Endodermal cell (in vitro differentiated cells): ENCODE data around the gene TTC28. TPM values are rescaled to one million over a fixed set of nuclear protein-coding genes. Genes with fewer than 3 reads are reported as not detected.

Experiments
- DNase-seq: peaks from one replicate; pipeline ENCODE4 v3.0.0-alpha.2; 2017
- H3K27ac ChIP-seq: 2 replicates; pipeline ENCODE4 v1.5.1; 2013; ENCODE audit warnings: mild to moderate bottlenecking, low read depth, low read length, moderate library complexity
- H3K27me3 ChIP-seq: 2 replicates; pipeline ENCODE4 v1.6.1; 2013; ENCODE audit warnings: mild to moderate bottlenecking, low read length, moderate library complexity; ENCODE audit not compliant: insufficient read depth, control insufficient read depth, poor library complexity, severe bottlenecking
- H3K36me3 ChIP-seq: 2 replicates; pipeline ENCODE4 v1.7.0; 2013; ENCODE audit warnings: mild to moderate bottlenecking, low read length, moderate library complexity; ENCODE audit not compliant: control insufficient read depth, insufficient read depth
- H3K4me1 ChIP-seq: one replicate; pipeline ENCODE4 v1.7.0; 2013; ENCODE audit warnings: low read length; ENCODE audit not compliant: control insufficient read depth, insufficient read depth
- H3K4me3 ChIP-seq: 2 replicates; pipeline ENCODE4 v1.5.1; 2013; ENCODE audit warnings: mild to moderate bottlenecking, low read length, moderate library complexity
- H3K9ac ChIP-seq: 2 replicates; pipeline ENCODE4 v1.6.1; 2013; ENCODE audit warnings: mild to moderate bottlenecking, low read length, moderate library complexity; ENCODE audit not compliant: poor library complexity, severe bottlenecking; ENCODE audit errors: extremely low read depth
- H3K9me3 ChIP-seq: 2 replicates; pipeline ENCODE4 v1.6.1; 2013; ENCODE audit warnings: mild to moderate bottlenecking, low read length, moderate library complexity; ENCODE audit not compliant: control insufficient read depth
- H3K27ac Mint-ChIP-seq: 2 replicates; pipeline ENCODE4 v1.8.0; 2020; ENCODE audit warnings: mixed read lengths
- H3K27me3 Mint-ChIP-seq: 2 replicates; pipeline ENCODE4 v1.8.0; 2021; ENCODE audit warnings: mild to moderate bottlenecking, mixed read lengths; ENCODE audit not compliant: insufficient read depth
- H3K36me3 Mint-ChIP-seq: 2 replicates; pipeline ENCODE4 v1.8.0; 2020; ENCODE audit warnings: low read depth, mixed read lengths
- H3K4me1 Mint-ChIP-seq: 2 replicates; pipeline ENCODE4 v1.8.0; 2020; ENCODE audit warnings: mixed read lengths
- H3K4me3 Mint-ChIP-seq: 2 replicates; pipeline ENCODE4 v1.8.0; 2020; ENCODE audit warnings: mild to moderate bottlenecking, moderate library complexity, mixed read lengths
- H3K9me3 Mint-ChIP-seq: 2 replicates; pipeline ENCODE4 v1.8.0; 2020; ENCODE audit warnings: mild to moderate bottlenecking, mixed read lengths
- WGBS, 2 experiments: methylation state at CpG; one replicate each; pipeline versions ENCODE4 v1.1.5 to v1.1.7; 2013; ENCODE audit warnings: missing lambda C conversion rate in 2 of 2, mixed read lengths in 1 of 2; ENCODE audit not compliant: insufficient coverage in 1 of 2, insufficient read length in 1 of 2; 5-methylcytosine and 5-hydroxymethylcytosine counted together
- total RNA-seq, 2 donors: library from RNA; stranded (reverse); fragmentation: NEBNext Ultra II Directional in 1 of 2; extraction: Animal tissue kit (Norgen Biotek cat#: 25700) in 1 of 2; gene quantifications; 2 replicates in 1 of 2; 3 replicates in 1 of 2; pipeline ENCODE4 v1.2.1, GENCODE V29; 2021
- TF ChIP-seq, protein P1 (sequence below): fragments of 200-600 bp; sonication (generic); conservative IDR thresholded peaks from 2 replicates; pipeline ENCODE4 v1.5.0; 2021; ENCODE audit warnings: antibody characterized with exemption, mild to moderate bottlenecking

TTC28 gene
- total RNA-seq, 2 donors from 2014 or later = 28.6 to 34.0 TPM

DNA sequence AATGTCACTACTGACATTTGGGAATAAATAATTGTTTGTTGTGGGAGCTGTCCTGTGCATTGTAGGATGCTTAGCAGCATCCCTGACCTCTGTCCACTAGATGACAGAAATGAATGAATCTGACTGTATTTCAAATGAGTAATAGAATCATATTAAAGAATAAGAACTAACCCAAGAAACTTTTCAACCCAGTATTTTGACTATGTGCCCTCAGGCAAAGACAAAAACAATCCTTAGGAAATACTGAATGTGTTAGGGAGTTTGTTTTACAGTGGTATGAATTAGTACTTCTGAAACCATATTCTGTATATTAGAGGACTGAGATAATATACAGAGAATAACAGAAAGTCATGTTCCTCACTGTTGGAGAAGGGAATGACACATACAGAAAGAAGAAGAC, 439.7 kb downstream of the TTC28 start:
- peaks cover 2% of the 10 kb centered on the region for H3K9me3 Mint-ChIP-seq
- H3K27me3 Mint-ChIP-seq = peaks cover 79% of the 10 kb centered on the region
- no peak overlapping the region for H3K27ac ChIP-seq
- H3K4me3 ChIP-seq = no peak overlapping the region
- H3K4me1 ChIP-seq = no peaks in the 10 kb centered on the region
- TF ChIP-seq, protein P1, sequence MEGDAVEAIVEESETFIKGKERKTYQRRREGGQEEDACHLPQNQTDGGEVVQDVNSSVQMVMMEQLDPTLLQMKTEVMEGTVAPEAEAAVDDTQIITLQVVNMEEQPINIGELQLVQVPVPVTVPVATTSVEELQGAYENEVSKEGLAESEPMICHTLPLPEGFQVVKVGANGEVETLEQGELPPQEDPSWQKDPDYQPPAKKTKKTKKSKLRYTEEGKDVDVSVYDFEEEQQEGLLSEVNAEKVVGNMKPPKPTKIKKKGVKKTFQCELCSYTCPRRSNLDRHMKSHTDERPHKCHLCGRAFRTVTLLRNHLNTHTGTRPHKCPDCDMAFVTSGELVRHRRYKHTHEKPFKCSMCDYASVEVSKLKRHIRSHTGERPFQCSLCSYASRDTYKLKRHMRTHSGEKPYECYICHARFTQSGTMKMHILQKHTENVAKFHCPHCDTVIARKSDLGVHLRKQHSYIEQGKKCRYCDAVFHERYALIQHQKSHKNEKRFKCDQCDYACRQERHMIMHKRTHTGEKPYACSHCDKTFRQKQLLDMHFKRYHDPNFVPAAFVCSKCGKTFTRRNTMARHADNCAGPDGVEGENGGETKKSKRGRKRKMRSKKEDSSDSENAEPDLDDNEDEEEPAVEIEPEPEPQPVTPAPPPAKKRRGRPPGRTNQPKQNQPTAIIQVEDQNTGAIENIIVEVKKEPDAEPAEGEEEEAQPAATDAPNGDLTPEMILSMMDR = no peak
- H3K4me1 Mint-ChIP-seq = peaks cover 7% of the 10 kb centered on the region
- H3K27ac Mint-ChIP-seq = no peak overlapping the region
- H3K4me3 Mint-ChIP-seq = no peak overlapping the region
- H3K36me3 Mint-ChIP-seq = no peaks in the 10 kb centered on the region
- DNase-seq = no peak
- H3K9ac ChIP-seq = no peak overlapping the region
- peaks cover 92% of the 10 kb centered on the region for H3K27me3 ChIP-seq
- H3K9me3 ChIP-seq = peaks cover 14% of the 10 kb centered on the region
- H3K36me3 ChIP-seq = no peaks in the 10 kb centered on the region

DNA sequence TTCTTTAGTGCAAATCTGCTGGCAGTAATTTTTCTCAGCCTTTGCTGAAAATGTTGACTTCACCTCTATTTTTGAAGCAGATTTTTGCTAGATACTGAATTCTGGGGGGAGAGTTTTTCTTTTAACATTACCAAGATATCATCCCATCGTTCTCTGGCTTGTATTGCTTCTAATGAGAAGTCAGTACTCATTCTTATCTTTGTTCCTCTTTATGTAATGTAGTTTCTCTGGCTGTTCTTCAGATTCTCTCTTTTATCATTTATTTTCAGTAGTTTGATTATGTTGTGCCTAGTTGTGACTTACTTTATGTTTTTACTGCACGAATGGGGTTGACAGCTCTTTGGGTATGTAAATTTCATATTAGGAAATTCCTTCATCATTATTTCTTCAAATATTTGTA, 441.9 kb downstream of the TTC28 start:
- no peak overlapping the region for H3K27ac Mint-ChIP-seq
- H3K36me3 Mint-ChIP-seq = no peaks in the 10 kb centered on the region
- no peak for DNase-seq
- H3K4me1 Mint-ChIP-seq = no peaks in the 10 kb centered on the region
- H3K9me3 ChIP-seq = peaks cover 14% of the 10 kb centered on the region
- no peaks in the 10 kb centered on the region for H3K4me1 ChIP-seq
- 100% methylated on average over 1 of the region's 2 CpGs; no CpG with 5 or more reads in 1 of the 2 experiments for WGBS, 2 experiments
- H3K36me3 ChIP-seq = no peaks in the 10 kb centered on the region
- peaks cover 84% of the 10 kb centered on the region for H3K27me3 Mint-ChIP-seq
- H3K27ac ChIP-seq = no peak overlapping the region
- H3K9me3 Mint-ChIP-seq = peaks cover 2% of the 10 kb centered on the region
- no peak overlapping the region for H3K9ac ChIP-seq
- no peak overlapping the region for H3K4me3 Mint-ChIP-seq
- peaks cover 93% of the 10 kb centered on the region for H3K27me3 ChIP-seq
- TF ChIP-seq, protein P1 = no peak
- H3K4me3 ChIP-seq = no peak overlapping the region

DNA sequence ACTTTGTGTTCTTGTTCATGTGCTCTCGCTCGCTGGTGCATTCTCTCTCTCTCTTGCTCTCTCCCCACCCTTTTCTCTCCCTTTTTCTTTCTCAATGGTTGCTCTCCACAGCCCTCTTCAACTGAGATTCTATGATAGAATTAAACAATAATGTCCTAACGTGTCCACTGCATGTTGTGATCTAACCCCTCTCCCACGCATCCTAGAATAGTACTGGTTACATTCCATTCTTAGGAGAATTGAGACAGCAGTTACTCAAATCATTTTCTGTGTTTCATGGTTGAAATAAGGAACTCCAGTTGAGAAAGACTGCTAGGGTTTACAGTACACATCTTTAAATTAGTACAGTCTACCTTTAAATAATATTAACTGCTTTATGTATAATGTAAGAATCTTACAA, 442.5 kb downstream of the TTC28 start:
- 91 to 95% methylated on average over 4 of the region's 4 CpGs for WGBS, 2 experiments
- no peaks in the 10 kb centered on the region for H3K36me3 ChIP-seq
- H3K4me3 ChIP-seq = no peak overlapping the region
- TF ChIP-seq, protein P1 = no peak
- H3K27me3 Mint-ChIP-seq = peaks cover 83% of the 10 kb centered on the region
- no peaks in the 10 kb centered on the region for H3K4me1 ChIP-seq
- H3K27ac Mint-ChIP-seq = no peak overlapping the region
- H3K27ac ChIP-seq = no peak overlapping the region
- peaks cover 87% of the 10 kb centered on the region for H3K27me3 ChIP-seq
- no peaks in the 10 kb centered on the region for H3K36me3 Mint-ChIP-seq
- H3K9ac ChIP-seq = no peak overlapping the region
- peaks cover 14% of the 10 kb centered on the region for H3K9me3 ChIP-seq
- DNase-seq = no peak
- peaks cover 2% of the 10 kb centered on the region for H3K9me3 Mint-ChIP-seq
- peaks cover 4% of the 10 kb centered on the region for H3K4me1 Mint-ChIP-seq
- no peak overlapping the region for H3K4me3 Mint-ChIP-seq
